ENCODE results near the gene CNIH3.

Gene CNIH3

DNA sequence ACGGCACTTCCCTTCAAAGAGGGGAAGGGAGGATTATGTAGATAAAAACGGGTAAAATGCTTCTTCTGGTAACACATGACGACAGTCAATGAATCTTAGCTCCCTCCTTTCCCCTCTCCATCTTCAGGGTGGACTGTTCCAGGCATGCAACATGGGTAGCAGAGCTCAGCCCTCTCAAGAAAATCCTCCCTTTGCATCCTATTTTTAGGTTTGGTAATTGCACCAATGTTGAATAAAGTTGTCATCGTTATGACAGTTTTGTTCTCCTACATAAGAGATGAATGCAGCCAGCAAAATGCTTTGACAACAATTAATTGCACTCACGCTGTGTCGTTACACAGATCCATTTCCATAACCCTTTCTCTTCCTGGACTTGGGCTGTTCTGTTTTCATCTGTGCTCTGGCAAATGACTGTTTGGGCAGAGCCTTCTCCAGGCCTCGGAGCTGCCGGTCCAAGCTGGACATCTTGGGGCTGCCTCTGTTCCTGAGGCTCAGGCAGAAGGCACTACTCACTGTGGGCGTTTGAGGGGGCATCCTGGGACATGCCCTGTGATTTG is 127.6 kb downstream of the CNIH3 start:
- ChIA-PET CTCF (interaction anchor here (1.4 to 2.0 kb wide), 2 partner anchors 108 to 230 kb away, joined by 4 to 7 read pairs; no protein-coding TSS in a partner anchor), POLR2A (no interaction called here)
- TF ChIP-seq, protein P1, sequence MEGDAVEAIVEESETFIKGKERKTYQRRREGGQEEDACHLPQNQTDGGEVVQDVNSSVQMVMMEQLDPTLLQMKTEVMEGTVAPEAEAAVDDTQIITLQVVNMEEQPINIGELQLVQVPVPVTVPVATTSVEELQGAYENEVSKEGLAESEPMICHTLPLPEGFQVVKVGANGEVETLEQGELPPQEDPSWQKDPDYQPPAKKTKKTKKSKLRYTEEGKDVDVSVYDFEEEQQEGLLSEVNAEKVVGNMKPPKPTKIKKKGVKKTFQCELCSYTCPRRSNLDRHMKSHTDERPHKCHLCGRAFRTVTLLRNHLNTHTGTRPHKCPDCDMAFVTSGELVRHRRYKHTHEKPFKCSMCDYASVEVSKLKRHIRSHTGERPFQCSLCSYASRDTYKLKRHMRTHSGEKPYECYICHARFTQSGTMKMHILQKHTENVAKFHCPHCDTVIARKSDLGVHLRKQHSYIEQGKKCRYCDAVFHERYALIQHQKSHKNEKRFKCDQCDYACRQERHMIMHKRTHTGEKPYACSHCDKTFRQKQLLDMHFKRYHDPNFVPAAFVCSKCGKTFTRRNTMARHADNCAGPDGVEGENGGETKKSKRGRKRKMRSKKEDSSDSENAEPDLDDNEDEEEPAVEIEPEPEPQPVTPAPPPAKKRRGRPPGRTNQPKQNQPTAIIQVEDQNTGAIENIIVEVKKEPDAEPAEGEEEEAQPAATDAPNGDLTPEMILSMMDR (IDR thresholded peaks at IDR 0.05; ENCODE audit: insufficient read depth, low read length, missing control alignments) = no peak
- no peak overlapping the region for H3K4me3 ChIP-seq (ENCODE audit: low read depth, low read length)
- DNase-seq (ENCODE audit: low read depth, low spot score) = no peak

DNA sequence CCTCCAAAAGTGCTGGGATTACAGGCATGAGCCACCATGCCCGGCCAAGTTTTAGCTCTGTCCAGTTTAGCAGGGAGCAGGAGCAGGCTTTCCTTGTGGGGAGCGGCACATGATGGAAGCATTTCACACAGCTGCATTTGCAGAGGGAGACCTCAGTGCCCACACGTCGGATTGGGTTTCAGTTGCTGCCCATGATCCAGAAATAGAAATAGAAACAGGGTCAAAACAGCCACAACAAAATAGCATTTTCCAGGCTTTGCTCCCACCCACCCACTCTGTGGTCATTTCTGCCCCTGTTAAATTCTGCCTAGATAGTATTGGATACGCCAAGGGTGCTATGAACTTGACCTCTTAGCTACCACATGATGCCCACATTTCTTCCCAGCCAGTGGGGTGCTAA is 128.4 kb downstream of the CNIH3 start:
- TF ChIP-seq, protein P1 (IDR thresholded peaks at IDR 0.05; ENCODE audit: insufficient read depth, low read length, missing control alignments) = no peak
- POLR2A ChIA-PET = no interaction called here
- no peak overlapping the region for H3K4me3 ChIP-seq (ENCODE audit: low read depth, low read length)
- CTCF ChIA-PET = interaction anchor here (2.0 kb wide), 1 partner anchor 107 kb away, joined by 7 read pairs; no protein-coding TSS in a partner anchor
- DNase-seq (ENCODE audit: low read depth, low spot score) = no peak

DNA sequence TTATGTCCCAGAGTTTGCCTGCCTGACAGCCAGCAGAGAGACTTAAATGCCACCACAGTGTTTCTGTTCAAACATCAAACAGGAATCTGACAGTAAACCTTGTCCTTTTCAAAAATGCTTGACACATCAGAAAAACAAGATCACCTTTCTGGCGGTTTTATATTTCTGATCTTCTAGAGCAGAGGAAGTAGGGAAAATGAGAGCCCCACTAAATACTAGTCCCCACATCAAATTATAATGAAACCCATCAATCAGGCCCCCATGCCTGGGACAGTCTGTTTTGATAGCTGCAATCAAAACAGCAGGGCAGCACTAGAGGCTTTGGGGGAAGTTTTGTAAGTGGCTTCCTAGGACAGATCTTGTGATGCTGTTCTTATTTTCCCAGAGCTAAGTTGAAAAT is 129.3 kb downstream of the CNIH3 start:
- POLR2A ChIA-PET = no interaction called here
- DNase-seq (ENCODE audit: low read depth, low spot score) = no peak
- TF ChIP-seq, protein P1 (IDR thresholded peaks at IDR 0.05; ENCODE audit: insufficient read depth, low read length, missing control alignments) = no peak
- H3K4me3 ChIP-seq (ENCODE audit: low read depth, low read length) = no peak overlapping the region
- CTCF ChIA-PET = interaction anchor here (1.2 kb wide), 1 partner anchor 221 kb away, joined by 3 read pairs; no protein-coding TSS in a partner anchor

DNA sequence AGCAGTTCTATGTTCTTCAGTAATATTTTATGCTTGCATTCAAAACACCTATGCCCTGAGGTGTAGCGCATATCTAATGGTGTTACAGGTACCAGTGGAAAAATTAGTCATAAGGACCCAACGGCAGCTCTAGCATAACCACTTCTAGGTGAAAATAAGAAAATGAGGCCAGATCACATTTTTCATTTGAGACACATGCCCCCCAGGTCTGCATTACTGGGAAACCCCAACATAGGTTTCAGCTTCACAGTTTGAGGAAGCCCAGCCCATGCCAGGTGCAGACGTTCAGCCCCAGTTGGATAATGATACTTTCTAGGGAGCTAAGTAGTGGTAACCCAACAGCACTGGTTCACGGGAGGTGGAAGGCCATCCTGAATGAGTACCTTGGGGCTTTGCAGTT is 129.8 kb downstream of the CNIH3 start:
- ChIA-PET CTCF (interaction anchor here (1.2 kb wide), 1 partner anchor 221 kb away, joined by 3 read pairs; no protein-coding TSS in a partner anchor), POLR2A (no interaction called here)
- TF ChIP-seq, protein P1 (IDR thresholded peaks at IDR 0.05; ENCODE audit: insufficient read depth, low read length, missing control alignments) = no peak
- no peak for DNase-seq (ENCODE audit: low read depth, low spot score)
- no peak overlapping the region for H3K4me3 ChIP-seq (ENCODE audit: low read depth, low read length)

DNA sequence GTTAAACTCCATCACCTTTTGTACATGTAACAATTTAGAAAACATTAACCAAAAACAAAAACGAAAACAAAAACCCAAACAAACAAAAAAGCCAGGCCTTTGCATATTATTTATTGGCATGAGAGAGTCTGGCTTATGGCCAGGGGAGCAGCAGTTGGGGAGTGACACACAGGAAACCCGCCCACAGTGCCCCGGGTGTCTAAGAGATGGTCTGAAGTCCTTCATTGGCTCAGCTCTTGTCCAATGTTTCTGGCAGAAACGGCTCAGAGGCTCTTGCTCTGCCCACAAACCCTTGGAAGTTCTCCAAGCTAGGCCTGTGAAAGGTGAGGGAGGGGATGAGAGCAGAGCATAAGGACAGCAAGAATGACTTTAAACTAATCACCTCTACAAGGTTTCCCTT is 131.5 kb downstream of the CNIH3 start:
- no peak overlapping the region for H3K4me3 ChIP-seq (ENCODE audit: low read depth, low read length)
- CTCF ChIA-PET = interaction anchor here (0.7 kb wide), 1 partner anchor 105 kb away, joined by 3 read pairs; no protein-coding TSS in a partner anchor
- POLR2A ChIA-PET = no interaction called here
- no peak for DNase-seq (ENCODE audit: low read depth, low spot score)
- TF ChIP-seq, protein P1 (IDR thresholded peaks at IDR 0.05; ENCODE audit: insufficient read depth, low read length, missing control alignments) = no peak

DNA sequence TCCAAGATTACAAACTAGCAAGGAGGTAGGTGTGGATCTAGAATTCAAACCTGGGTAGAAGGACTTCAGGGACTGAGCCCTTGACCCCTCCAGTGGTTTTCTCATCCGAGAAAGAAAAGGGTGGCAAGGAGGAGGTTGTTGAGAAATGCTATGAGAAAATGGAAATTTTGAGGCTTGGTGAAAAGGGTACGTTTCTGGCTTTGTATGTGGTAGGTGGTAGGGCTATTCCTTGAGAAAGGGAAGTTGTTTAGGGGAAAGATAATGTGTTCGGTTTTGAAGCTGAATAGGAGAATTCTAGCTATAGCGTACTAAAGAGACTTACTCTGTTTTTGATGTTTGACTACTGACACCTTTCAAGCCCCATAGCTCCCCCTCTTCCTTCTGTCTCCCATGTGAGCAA is 133.8 kb downstream of the CNIH3 start:
- ChIA-PET CTCF (no interaction called here), POLR2A (no interaction called here)
- DNase-seq (ENCODE audit: low read depth, low spot score) = no peak
- TF ChIP-seq, protein P1 (IDR thresholded peaks at IDR 0.05; ENCODE audit: insufficient read depth, low read length, missing control alignments) = no peak
- no peak overlapping the region for H3K4me3 ChIP-seq (ENCODE audit: low read depth, low read length)
